Subcutaneous abdominal adipose tissue (tissue), 5 donors: ENCODE results near the gene CALCOCO2.
"Not testable (repeated sequence)": the region's sequence is repeated elsewhere in the genome, so short reads cannot be mapped to it uniquely, and the experiment has no call there.

Experiments used
- H3K27ac ChIP-seq: one replicate; pipeline ENCODE4 v1.7.0; 2013; ENCODE audit warnings: low read depth, mild to moderate bottlenecking, inconsistent platforms, low read length, moderate library complexity
- H3K27me3 ChIP-seq, 5 donors: one replicate each; pipeline ENCODE4 v1.7.0; 2013; ENCODE audit warnings: low read length in 5 of 5, inconsistent platforms in 1 of 5; ENCODE audit not compliant: control insufficient read depth in 5 of 5, insufficient read depth in 4 of 5
- H3K36me3 ChIP-seq, 5 donors: one replicate each; pipeline ENCODE4 v1.7.0; 2013; ENCODE audit warnings: low read length in 5 of 5; ENCODE audit not compliant: control insufficient read depth in 5 of 5, insufficient read depth in 5 of 5
- H3K4me1 ChIP-seq, 5 donors: one replicate each; pipeline ENCODE4 v1.7.0; 2013; ENCODE audit warnings: low read length in 5 of 5, mild to moderate bottlenecking in 3 of 5, moderate library complexity in 1 of 5; ENCODE audit not compliant: control insufficient read depth in 5 of 5, insufficient read depth in 5 of 5
- H3K4me3 ChIP-seq, 5 donors: one replicate each; pipeline ENCODE4 v1.7.0; 2013; ENCODE audit warnings: low read length in 5 of 5, low read depth in 1 of 5
- H3K9ac ChIP-seq, 5 donors: one replicate each; pipeline ENCODE4 v1.7.0; 2013; ENCODE audit warnings: low read length in 5 of 5, mild to moderate bottlenecking in 4 of 5, moderate library complexity in 3 of 5
- H3K9me3 ChIP-seq, 5 donors: one replicate each; pipeline ENCODE4 v1.7.0; 2013; ENCODE audit warnings: low read length in 5 of 5; ENCODE audit not compliant: control insufficient read depth in 5 of 5
- donor health status: healthy.
- donor health status: healthy.
- donor health status: healthy.
- donor health status: healthy.
- donor health status: healthy.

CALCOCO2 gene

DNA sequence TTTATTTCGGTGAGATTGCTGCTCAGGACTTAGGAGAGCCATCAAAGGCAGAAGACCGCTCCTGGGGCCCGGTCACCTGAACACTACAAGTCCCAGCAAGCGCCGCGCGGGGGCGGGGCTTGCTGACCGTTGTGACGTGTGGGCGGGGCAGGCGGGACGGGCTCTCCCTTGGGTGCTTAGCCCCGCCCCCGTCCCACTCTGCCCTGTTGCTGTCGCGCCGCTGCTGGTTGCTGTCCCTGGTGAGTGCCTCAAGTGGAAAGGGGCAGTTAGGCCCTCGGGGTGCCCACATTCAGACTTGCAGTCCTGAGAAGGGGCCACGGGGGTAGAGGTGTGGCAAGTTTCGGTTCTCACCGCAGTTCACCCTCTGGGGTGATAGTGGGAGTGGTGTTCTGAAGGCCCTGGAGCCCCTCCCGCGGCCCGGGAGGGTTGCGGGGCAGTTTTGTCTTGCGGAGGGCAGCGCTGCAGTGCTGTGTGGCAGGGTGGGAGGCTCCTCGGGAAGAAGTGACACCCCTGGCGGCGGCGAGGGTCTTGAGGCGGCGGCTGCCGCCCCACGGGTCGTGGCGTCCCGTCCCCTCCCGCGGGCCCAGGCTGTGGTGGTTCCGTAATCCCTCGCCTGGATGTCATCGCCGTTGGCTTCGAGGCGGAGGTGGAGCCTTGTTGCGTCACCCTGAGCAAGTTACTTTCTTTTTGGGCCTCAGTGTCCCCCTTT lies at the start of gene CALCOCO2:
Gene CALCOCO2, plus strand, starts transcription at position 196 of the 709 bp plus-strand sequence. CDS start 10,673 bp downstream, outside the sequence.
- H3K9ac ChIP-seq: peak within 1 kb of the TSS; percentile 89 to 100 (median 100)
- H3K4me1 ChIP-seq: peaks cover 1 to 48% (median 41%) of the 10 kb centered on the region in 5 donors
- H3K9me3 ChIP-seq: no peaks in the 10 kb centered on the region
- peak within 1 kb of the TSS; percentile 81 to 99 (median 94) for H3K4me3 ChIP-seq
- H3K27ac ChIP-seq: peak within 1 kb of the TSS; percentile 98
- H3K36me3 ChIP-seq: peaks cover 0 to 4% (median 0%) of the 10 kb centered on the region in 5 donors
- H3K27me3 ChIP-seq: no peaks in the 10 kb centered on the region

DNA sequence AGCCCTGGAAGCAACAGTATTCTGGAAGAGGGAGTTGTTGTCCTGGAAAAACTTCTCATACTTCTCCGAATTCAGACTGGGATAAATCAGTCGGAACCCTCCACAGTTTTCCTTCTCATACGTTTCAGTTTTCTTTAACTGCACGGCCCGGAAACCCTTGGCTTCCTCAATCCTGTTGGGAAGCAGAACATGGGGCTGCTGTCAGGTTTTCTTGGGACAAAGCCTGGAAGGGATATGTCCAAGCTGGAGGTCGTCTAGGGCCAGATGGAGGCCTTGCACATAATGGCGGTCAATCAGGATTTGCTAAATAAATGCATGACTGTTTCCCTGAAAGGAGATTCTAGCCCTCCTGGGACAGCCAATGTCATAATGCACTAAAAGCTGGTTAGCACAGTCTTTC lies 43.0 kb upstream of the CALCOCO2 start:
- no peaks in the 10 kb centered on the region for H3K9me3 ChIP-seq
- H3K4me3 ChIP-seq: no peak overlapping the region
- peaks cover 5 to 24% (median 15%) of the 10 kb centered on the region in 5 donors for H3K27me3 ChIP-seq
- H3K4me1 ChIP-seq: peaks cover 0 to 16% (median 4%) of the 10 kb centered on the region in 5 donors
- no peaks in the 10 kb centered on the region for H3K36me3 ChIP-seq
- no peak overlapping the region for H3K9ac ChIP-seq
- H3K27ac ChIP-seq: no peak overlapping the region

GRCh38 chr17:48790607-48791127 lies 40.2 kb upstream of the CALCOCO2 start:
- Histone ChIP-seq H3K36me3 (no peaks in the 10 kb centered on the region), H3K27ac (no peak overlapping the region), H3K9ac (no peak overlapping the region), H3K27me3 (peaks cover 5 to 24% (median 15%) of the 10 kb centered on the region in 5 donors), H3K4me3 (no peak overlapping the region), H3K4me1 (peaks cover 1 to 16% (median 4%) of the 10 kb centered on the region in 5 donors), H3K9me3 (no peaks in the 10 kb centered on the region)

DNA sequence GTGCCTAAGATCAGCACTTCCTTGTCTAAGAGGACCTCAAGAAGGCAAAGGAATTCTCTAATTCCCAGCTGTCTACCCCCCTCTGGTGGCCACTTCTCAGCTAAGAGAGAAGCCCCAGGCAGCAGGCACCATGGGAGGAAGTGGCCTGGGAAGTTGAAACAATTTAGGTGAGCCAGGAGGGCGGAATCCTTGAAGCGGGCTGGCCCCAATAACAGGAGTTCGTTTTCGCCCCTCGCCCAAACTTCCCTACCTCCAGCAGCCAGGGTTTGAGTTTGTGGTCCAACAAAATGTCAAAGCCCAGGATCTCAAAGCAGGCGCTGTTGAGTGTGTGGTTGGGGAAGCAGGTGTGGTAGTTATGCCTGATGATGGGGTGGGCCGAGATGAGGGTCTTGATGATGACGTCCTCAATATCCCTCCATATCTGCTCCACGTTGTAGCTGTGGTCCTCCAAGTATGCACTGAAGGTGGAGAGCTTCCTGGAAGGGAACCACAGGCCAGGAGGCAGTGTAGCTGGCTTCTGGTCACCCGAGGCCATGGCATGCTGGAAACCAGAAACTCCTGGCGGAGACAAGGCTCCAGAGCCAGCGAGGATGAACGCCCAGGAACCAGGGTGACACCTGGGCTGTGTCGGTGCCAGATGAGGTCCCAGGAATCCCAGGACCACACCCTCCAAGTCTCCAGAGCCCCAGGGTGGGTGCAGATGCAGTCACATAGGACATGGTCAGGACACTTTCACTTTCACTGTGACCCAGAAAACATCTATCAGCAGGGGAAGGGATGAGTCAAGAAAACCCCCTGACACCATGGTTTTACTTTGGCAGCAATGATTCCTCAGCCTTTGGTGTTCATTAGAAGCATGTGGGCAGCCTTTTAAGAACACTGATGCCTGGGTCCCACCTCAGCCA lies 39.5 kb upstream of the CALCOCO2 start:
- Histone ChIP-seq H3K27me3 (peaks cover 1 to 20% (median 9%) of the 10 kb centered on the region in 5 donors), H3K27ac (no peak overlapping the region)

DNA sequence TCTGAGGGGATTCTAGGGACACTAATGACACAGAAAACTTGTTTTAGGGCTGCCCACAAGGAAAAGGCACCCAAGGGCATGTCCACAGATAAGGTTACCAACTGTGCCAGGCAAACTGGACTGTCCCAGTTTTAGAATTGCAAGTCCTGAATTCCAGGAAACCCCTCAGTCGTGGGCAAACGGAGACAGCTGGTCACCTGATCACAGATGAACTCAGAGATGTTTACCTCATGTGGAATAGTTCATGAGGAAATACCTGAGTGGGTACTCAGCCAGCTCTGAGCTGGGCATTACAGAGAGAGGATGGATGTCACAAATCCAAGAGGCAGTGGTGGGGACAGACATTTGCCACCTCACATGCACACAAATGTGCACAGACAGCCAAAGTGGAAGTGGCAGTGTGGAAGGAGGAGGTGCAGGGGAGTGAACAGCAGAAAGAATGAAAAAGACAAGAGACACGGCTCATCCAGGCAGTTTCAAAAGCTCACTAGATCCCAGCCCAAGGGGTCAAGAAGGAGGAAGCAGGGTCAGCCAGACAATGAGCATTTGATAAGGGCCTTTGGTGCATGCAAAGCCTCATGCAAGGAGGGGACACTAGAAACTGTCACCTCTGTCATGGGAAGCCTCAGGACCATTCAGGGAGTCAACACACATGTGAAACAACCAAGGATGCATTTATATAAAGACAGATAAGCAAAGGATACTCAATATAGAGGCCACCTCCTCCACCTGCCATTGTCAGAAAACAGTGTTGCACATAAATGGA lies 38.6 kb upstream of the CALCOCO2 start:
- H3K27me3 ChIP-seq: peaks cover 0 to 18% (median 9%) of the 10 kb centered on the region in 5 donors
- H3K27ac ChIP-seq: no peak overlapping the region
- peaks cover 1 to 16% (median 8%) of the 10 kb centered on the region in 5 donors for H3K4me1 ChIP-seq

More for the DNA sequence above, 39.5 kb upstream of the CALCOCO2 start:
- Histone ChIP-seq H3K4me1 (peaks cover 1 to 16% (median 8%) of the 10 kb centered on the region in 5 donors), H3K9ac (peak overlapping the region in 1 of 5 donors; percentile 14), H3K36me3 (no peaks in the 10 kb centered on the region), H3K4me3 (no peak overlapping the region), H3K9me3 (no peaks in the 10 kb centered on the region)

GRCh38 chr17:48795444-48796162 lies 35.2 kb upstream of the CALCOCO2 start:
- H3K27me3 ChIP-seq: peaks cover 8 to 17% (median 11%) of the 10 kb centered on the region in 5 donors
- H3K9me3 ChIP-seq: no peaks in the 10 kb centered on the region
- no peak overlapping the region for H3K27ac ChIP-seq
- H3K36me3 ChIP-seq: no peaks in the 10 kb centered on the region
- no peak overlapping the region for H3K4me3 ChIP-seq
- peaks cover 1 to 12% (median 8%) of the 10 kb centered on the region in 5 donors for H3K4me1 ChIP-seq
- H3K9ac ChIP-seq: peak overlapping the region in 1 of 5 donors; percentile 23

More for the DNA sequence above, 38.6 kb upstream of the CALCOCO2 start:
- Histone ChIP-seq H3K9me3 (no peaks in the 10 kb centered on the region), H3K9ac (no peak overlapping the region), H3K36me3 (no peaks in the 10 kb centered on the region), H3K4me3 (no peak overlapping the region)

GRCh38 chr17:48796163-48796522 lies 34.7 kb upstream of the CALCOCO2 start:
- H3K9ac ChIP-seq, H3K36me3 ChIP-seq, H3K4me3 ChIP-seq, H3K9me3 ChIP-seq, H3K27ac ChIP-seq: not testable (repeated sequence)
- Histone ChIP-seq H3K4me1 (peaks cover 1 to 14% (median 8%) of the 10 kb centered on the region in 5 donors), H3K27me3 (peaks cover 8 to 20% (median 12%) of the 10 kb centered on the region in 5 donors)

DNA sequence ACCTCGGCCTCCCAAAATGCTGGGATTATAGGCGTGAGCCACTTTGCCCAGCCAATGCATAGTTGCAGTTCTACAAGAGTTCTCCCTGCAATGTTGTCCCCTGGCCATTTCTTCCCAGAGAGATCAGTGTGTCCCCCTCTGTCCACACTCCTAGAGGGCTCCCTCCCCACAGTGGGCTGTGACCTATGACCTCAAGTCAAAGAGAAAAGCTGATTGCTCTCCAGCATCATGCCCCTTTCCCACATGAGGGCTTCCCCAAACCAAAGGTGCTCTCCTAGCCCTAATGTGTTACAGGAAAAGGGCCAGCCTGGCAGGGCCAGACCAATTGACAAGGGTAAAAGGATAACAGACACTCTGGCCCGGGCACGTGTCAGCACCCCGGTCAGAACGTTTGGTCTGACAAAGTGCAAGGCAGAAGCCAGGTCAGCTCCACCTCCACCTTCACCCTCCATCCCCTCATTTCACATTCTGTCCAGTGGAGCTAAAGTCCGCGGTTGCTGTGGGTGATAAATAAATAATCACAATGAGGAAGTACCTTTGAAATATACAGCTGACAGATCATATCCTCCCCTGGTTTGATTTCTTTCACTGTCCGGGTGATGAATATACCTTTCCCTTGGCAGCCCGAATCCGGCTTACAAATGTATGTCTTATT lies 31.6 kb upstream of the CALCOCO2 start:
- no peaks in the 10 kb centered on the region for H3K36me3 ChIP-seq
- H3K9ac ChIP-seq: no peak overlapping the region
- no peak overlapping the region for H3K4me3 ChIP-seq
- peaks cover 0 to 27% (median 9%) of the 10 kb centered on the region in 5 donors for H3K4me1 ChIP-seq
- H3K27me3 ChIP-seq: peaks cover 6 to 13% (median 10%) of the 10 kb centered on the region in 5 donors
- H3K9me3 ChIP-seq: no peaks in the 10 kb centered on the region
- no peak overlapping the region for H3K27ac ChIP-seq
